ENCODE data around the gene DOCK11. TPM values are rescaled to one million over a fixed set of nuclear protein-coding genes. Genes with fewer than 3 reads are reported as not detected.

DOCK11 gene
- 30.7 and 44.8 TPM in 2 replicates for total RNA-seq

DNA sequence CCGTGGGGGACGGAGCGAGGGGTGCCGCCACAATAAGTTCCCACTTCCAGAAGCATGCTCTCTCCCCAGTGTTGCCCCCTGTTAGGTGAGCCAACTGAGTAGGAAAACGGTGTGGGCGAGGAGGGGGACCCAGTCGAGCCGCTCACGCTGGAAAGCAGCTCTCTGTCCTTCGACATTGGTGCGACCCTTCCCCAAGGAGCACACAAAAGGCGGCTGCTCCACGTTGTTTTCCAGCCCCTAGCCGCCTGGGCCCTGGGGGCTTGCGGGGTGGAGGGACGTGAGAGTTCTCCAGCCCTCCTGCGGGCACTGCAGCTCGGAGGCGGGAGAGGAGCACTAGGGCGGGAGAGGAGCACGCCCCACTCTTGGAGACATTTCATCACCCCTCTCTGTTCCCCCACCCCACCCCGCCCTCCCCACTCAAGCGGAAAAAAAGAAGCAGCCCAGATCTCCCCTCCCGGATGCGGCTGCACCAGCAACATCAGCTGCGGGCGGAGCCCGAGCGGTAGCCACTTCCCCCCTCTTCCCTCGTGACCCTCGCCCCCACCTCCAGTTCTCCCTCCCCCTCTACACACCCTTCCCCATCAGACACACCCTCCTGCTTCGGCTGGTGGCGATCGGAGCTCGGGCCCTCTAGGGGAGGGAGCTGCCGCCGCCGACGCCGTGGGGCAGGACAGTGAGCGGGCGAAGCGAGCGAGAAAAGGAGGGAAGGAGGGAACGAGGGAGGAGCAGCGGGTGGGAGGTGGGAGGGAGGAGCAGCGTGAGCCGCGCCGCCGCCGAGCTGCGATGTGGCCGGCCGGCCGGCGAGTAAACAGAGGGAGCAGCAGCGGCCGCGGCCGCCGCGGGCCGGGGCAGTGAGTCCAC, at the start of gene DOCK11:
Gene DOCK11 (plus strand): TSS at position 755 of the 861 bp plus-strand sequence. CDS start 157 bp downstream, outside the sequence.

DNA sequence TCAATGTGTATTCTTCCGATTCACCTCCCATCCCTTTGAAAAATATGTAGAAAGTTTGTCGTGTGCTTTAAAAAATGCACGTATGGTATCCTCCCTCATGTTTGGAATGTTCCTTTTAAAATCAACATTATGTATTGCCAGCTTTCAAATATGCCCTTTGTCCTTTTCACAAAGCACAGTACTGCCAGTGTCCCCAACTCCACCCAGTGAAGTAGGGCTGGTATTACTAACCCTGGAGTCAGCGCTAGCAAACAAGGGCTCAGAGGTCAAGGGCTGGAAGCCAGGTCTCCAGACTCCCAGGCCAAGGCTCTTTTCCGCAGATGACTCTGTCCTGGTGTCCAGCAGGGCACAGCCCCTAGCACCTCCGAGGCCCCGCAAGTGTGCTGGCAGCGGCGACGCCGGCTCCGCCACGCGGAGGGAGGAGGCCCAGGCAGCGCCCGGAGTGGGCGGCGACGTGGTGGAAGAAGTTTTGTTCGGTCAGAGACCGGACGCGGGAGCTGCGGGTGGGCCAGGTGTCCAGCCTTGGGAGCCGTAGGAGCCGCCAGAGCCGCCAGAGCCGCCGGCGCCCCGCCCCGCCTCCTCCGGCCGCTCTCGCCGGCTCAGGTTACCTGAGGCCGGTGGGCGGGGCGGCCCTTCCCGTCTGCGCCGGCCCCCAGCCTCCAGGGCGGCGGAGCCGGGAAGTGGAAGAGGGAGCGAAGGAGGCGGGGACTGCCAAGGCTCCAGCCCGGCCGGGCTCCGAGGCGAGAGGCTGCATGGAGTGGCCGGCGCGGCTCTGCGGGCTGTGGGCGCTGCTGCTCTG, 231.5 kb downstream of the DOCK11 start, which contains the start of gene IL13RA1:
Gene IL13RA1 (plus strand): TSS at position 720 of the 799 bp plus-strand sequence. CDS start 33 bp downstream, at position 753.

Other genes with a start within 250 kb of the DOCK11 start
- 11.0 and 11.6 TPM in 2 replicates for gene WDR44, start 149.7 kb upstream of the DOCK11 start, total RNA-seq
- 53.3 and 56.0 TPM in 2 replicates for gene IL13RA1, start 231.8 kb downstream of the DOCK11 start, total RNA-seq

All from smooth muscle cell of bladder (primary cell).